ENCODE data around the gene ARHGEF10L.
"Not testable (repeated sequence)": the region's sequence is repeated elsewhere in the genome, so short reads cannot be mapped to it uniquely, and the experiment has no call there.

ARHGEF10L gene

GRCh38 chr1:17616731-17617279 is 77.3 kb downstream of the ARHGEF10L start:
- no peak for DNase-seq

GRCh38 chr1:17617787-17618557 is 78.5 kb downstream of the ARHGEF10L start:
- DNase-seq: no peak

- DNase-seq: no peak
These were observed 79.2 kb downstream of the ARHGEF10L start for GRCh38 chr1:17618558-17619247.

GRCh38 chr1:17620448-17620847 is 81.0 kb downstream of the ARHGEF10L start:
- DNase-seq: no peak

DNA sequence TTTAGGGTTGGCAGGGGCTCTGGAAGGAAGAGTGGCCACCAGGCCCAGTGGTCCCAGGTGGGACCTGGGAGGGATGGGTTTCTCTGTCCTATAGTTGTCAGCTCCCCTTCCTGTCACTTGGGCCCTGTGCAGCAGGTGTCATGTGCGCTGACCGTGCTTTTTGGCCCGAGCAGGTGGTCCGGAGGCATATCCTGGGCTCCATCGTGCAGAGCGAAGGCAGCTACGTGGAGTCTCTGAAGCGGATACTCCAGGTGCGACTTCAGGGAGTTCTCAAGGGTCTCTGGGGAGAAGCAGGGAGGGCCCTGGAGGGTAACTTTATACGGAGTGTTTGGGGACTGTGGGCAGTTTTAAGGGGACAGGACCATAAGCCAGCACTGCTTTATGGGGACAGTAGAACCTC is 82.2 kb downstream of the ARHGEF10L start:
- no peak for DNase-seq

DNA sequence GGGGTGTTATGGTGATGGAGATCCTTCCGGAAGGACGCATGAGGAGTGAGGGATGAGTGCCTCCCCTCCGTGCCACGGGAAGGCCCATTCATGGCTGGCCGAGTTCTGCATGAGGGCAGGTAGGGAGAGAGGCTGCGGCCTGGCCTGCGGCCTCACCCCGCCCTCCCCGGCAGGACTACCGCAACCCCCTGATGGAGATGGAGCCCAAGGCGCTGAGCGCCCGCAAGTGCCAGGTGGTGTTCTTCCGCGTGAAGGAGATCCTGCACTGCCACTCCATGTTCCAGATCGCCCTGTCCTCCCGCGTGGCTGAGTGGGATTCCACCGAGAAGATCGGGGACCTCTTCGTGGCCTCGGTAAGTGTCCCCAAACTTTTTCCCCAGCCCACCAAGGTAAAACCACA is 83.3 kb downstream of the ARHGEF10L start:
- no peak for DNase-seq

- DNase-seq: no peak
These were observed 85.2 kb downstream of the ARHGEF10L start for GRCh38 chr1:17624611-17625233.

DNA sequence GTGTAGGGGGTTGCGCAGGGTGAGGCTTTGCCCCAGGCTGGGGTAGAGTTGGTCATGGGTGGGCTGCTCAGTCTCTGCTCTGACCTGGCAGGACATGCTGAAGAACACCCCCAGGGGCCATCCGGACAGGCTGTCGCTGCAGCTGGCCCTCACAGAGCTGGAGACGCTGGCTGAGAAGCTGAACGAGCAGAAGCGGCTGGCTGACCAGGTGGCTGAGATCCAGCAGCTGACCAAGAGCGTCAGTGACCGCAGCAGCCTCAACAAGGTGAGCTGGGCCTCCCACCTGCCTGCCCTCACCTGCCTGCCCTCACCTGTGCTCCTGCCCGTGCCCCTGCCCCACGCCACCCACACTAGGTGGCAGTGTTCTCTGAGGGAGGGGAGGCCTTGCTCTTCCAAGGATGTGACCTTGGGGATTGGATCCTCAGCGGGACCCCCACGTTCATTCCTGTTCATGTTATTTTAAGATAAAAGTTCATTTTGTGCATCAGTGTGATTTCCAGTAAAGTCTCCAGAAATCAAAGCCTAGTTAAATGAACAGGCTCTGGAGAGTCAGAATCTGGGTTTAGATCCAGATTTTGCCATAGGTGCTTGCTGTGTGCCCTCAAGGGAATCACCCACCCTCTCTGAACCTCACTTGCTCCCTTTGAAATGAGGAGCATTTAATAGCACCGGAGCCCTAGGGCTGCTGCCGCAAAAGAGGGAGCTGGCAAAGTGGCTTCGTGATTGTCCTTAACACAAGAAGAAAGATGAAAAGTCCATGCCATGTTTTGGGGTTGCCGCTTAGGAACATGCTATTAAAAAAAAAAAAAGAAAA is 87.9 kb downstream of the ARHGEF10L start:
- DNase-seq: no peak

GRCh38 chr1:17629046-17629445 is 89.5 kb downstream of the ARHGEF10L start:
- DNase-seq: not testable (repeated sequence)

DNA sequence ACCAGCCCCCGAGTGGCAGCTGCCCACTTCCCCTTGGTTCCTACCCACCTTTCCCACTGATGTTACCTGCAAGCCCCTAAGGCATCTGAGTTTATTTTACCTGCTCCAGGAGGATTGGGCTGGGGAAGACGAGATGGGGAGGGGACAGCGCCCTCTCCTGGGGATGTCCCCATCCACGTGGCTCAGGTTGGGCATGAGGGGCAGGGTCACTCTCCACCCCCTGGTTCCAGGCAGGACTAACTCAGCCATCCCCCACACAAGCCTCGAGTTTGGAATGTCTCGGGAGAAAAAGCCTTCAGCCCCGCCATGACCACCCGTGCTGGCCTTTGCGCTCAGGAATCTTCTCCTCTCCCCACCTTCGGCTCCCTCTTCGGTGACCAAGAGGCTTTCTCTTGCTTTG is 90.0 kb downstream of the ARHGEF10L start:
- no peak for DNase-seq

GRCh38 chr1:17630048-17630830 is 90.7 kb downstream of the ARHGEF10L start:
- DNase-seq: no peak

GRCh38 chr1:17630986-17631385 is 91.5 kb downstream of the ARHGEF10L start:
- DNase-seq: no peak

GRCh38 chr1:17631410-17631809 is 91.9 kb downstream of the ARHGEF10L start:
- DNase-seq: no peak

DNA sequence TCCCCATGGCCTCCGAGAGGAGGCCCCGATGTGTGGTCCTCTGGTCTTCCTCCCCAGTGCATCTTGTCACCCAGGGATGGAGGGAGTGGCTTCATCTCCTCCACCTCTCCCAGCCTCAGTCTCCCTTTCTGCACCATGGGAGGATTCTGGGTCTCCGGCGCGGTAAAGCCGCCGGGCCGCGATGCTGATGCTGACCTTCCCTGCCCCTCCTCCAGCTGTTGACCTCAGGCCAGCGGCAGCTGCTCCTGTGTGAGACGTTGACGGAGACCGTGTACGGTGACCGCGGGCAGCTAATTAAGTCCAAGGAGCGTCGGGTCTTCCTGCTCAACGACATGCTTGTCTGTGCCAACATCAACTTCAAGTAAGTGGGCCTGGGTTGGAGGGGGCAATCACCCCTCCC is 92.6 kb downstream of the ARHGEF10L start:
- DNase-seq: no peak

GRCh38 chr1:17632541-17633184 is 93.2 kb downstream of the ARHGEF10L start:
- no peak for DNase-seq

DNA sequence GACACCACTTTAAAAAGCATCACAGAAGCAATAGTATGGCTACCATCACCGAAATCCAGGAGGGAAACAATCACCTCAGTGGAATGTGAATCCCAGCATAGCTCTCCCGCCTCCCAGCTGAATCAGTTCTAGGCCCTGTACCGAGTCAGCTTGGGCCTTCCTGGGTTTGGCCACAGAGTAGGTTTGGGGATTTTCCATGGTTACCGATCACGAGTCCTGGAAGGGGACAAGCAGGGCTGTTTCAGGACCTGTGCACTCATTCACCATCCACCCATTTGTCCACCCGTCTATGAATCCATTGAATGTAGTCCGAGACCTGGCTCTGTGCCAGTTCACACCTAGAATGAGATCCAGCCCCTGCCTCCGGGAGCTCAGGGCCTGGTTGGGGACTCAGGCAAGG is 94.2 kb downstream of the ARHGEF10L start:
- no peak for DNase-seq

- DNase-seq: no peak
These were observed 95.8 kb downstream of the ARHGEF10L start for GRCh38 chr1:17635276-17635675.

DNA sequence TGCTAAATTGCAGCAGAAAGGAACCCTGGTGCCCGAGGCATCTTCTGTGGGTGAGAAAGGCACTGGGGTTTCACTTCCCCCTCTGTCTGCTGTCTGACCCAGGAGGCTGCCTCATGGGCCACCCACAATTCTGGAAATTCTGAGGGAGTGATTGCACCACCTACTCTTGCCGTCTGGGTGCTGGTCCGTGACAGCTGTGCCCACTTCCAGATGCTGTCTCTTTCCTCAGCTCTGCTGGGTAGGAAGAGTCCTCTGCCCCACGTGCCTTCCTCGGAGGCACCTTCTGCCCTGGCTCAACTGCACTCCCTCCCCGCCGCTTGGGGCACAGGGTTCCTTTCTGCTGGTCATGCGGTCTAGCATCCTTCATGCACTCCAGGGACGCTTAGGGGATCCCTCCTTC is 96.3 kb downstream of the ARHGEF10L start:
- no peak for DNase-seq

DNA sequence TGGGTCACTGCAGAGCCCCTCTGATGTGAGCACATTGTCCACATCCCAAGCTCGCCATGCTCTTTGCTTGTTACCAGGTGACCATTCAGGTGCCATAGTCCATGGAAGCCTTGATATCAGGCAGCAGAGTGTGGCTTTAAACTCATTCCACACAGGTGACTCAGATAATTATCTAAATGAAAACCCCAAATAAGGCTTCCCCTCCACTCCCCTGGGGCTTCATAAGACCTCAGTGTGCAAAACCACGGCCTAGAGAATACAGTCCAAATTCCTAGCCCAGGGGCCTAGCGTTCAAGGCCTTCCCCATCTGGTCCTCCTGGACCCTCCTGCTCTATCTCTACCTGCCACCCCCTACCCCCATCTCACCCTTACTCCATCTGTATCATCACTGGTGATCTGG is 97.1 kb downstream of the ARHGEF10L start:
- DNase-seq: no peak

DNA sequence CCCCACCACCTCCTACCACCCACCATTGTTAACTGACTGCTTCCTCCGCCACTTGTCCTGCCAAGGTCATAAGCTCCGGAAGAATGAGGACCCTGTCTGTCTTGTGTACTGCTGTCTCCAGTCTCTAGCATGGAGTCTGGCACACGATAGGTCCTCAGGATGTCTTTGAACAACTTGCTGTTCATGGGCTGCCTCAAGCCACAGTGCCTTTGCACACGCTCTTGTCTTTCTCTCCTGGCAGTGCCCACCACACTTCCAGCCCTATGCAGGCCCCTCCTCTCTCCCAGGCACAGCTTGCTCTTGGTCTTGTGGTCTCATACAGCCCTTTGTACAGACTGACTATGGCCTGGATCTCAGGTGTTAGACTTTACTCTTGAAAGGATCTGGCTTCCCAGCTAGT is 97.6 kb downstream of the ARHGEF10L start:
- DNase-seq: no peak

DNA sequence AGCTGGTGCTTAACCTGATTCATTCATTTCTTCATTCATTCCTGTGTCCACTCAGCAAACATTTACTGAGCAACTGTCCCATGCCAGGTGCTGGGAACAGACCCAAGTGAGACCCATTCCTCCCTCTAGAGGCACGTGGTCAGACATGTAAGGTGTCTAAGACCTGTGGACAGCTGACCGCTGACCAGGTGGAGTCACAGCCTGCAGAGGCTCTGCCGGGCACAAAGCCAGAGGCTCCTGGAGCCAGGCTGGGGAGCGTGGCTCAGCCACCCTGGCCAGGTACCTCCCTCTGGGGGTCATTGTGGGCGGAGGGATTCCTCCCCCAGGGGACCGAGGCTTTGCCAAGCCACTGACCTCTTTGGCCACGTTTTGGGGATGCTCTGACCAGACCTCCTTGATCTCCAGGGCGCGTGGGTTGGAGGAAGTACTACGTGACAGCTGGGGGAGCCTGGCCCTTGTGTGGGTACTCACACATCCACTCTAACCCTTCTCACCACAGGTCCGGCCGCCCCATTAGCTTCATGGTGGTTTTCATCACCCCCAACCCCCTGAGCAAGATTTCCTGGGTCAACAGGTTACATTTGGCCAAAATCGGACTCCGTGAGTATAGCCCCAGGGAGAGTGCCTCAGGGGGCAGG is 100.3 kb downstream of the ARHGEF10L start:
- no peak for DNase-seq

Data from NCI-H187 (cell line).